GM21381 (cell line): ENCODE measurements around the gene NHSL1.
A peak's percentile ranks its signal among the peaks of the same experiment; 100 is the strongest.

Source experiments
- ATAC-seq: cut with Tn5 transposase; IDR thresholded peaks from one replicate; pipeline ENCODE4 v1.9.1; 2021; ENCODE audit warnings: mild to moderate bottlenecking, moderate library complexity; ENCODE audit not compliant: unreplicated experiment

The NHSL1 gene

DNA sequence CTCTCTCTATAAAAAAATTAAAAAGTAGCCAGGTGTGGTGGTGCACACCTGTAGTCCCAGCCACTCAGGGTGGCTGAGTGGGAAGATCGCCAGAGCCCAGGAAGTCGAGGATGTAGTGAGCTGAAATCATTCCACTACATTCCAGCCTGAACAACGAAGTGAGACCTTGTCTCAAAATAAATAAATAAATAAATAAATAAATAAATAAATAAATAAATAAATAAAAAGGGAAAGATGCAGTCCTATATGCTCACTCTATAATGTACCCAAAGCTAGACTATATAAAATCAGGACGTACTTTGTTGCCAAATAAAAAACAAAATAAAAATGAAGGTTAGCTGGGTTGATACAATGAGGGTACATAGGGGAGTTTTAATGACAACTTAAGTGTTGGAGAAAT, 26.1 kb upstream of the NHSL1 start:
- ATAC-seq = no peak

DNA sequence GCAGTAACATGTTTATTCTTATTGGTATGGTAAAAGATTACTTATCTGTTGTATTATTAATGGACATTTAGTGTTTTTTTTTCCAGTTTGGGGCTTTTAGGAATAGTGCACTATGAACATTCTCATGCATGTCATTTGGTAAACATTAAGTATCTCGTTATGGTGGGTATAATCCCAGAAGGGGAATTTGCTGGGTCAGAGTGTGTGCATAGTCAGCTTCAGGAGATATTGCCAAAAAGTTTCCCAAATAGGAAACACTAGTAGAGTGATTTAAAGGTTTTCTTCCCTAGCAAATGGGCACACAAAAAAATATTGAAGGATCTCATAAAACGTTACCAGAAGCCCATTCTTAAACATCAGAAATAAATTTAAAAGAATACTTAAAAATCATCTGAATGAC, 25.2 kb upstream of the NHSL1 start:
- ATAC-seq = no peak

GRCh38 chr6:138523347-138524210, 24.3 kb upstream of the NHSL1 start:
- no peak for ATAC-seq

- no peak for ATAC-seq
Measured at GRCh38 chr6:138522611-138523010, 23.3 kb upstream of the NHSL1 start.

DNA sequence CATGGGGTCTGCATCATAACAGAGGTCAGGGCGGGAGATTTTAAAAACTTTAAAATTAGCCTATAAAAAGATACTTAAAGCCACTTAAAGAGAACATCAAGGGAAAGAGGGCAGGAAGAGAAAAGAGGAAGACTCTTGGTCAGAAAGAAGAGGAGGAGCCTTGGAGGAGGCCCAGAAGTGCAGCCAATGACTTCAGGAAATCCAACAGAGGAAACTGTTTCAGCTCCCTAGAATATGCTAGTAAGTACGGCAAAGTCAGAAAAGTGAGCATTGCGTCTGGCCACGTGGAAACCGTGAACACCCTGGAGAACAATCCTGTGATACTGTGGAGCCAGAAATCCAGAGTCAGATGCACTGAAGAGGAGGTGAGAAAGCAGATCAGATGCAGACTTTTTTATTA, 22.5 kb upstream of the NHSL1 start:
- no peak for ATAC-seq

- ATAC-seq = no peak
Measured at GRCh38 chr6:138520463-138520862, 21.2 kb upstream of the NHSL1 start.

GRCh38 chr6:138518054-138518453, 18.8 kb upstream of the NHSL1 start:
- ATAC-seq = peak; percentile 48

- ATAC-seq = peak; percentile 62
Measured at GRCh38 chr6:138517635-138518034, 18.3 kb upstream of the NHSL1 start.

DNA sequence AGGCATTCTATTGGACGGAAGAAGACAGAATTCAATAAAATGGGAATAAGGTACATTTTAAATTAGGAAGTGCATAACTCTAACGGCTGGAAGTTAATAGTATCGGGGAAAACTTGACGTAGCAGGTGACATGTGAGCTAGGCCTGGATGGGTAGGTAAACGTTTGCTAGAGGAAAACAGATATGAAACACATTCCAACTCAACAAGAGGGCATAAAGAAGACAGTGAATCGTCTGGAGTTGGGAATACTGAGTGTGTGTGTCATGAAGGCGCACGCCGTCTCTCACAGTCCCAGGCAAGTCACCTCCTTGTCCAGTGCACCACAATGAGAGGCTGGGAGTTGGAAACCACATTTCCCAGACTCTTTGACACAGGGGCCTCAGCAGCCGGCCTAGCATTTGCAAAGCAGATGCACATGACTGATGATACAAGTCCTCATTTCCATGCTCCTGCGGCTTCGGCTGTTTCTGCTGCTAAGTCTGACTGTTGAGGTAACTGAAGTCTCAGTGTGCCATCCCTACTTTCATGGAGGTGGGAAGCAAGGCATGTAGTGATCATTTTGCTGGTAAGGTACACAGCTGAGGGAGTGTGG, 16.5 kb upstream of the NHSL1 start:
- ATAC-seq = no peak

DNA sequence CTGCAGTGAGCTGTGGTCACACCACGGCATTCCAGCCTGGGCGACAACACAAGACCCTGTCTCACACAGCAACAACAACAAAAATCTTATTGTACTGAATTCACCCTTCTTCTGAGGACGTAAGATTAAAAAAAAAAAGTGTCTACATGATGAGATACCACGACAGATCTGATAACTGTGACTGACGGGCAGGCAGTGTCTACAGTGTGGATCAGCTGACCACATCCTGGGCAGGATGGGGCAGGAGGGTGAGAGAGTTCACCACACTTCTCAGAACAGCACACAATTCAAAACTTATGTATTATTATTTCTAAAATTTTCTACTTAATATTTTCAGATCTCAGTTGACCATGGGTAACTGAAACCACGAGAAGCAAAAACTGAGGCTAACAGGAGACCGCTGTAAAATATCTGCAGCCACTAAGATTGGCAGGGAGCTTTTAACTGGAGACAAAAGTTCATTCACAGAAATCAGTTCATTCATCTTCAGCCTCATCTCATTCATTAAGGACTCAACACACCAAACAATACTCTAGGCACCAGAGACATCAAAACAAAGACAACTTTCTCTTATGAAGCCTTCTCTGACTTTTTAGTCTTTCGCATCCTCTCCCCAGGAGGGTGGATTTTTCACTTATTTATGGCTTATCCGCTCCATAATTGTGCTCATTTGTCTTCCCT, 15.7 kb upstream of the NHSL1 start:
- no peak for ATAC-seq

DNA sequence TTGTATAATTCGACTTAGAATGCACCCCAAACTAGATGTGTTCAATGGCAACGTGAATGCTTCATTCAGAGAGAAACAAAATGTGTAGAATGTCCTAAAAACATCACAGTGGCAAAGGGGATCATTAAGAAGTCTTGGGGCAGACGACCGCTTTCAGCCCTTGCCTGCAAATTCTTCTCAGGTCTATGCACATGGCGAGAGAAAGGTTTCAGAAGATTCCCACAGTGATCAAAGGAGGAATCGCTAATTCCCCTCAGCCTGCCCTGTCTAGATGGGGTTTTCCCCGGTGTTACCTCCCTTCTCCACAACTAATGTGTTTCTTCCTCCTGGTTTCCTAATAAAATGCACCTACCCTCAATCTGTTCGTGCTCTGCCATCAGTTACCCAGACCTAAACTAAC, 13.3 kb upstream of the NHSL1 start:
- no peak for ATAC-seq

DNA sequence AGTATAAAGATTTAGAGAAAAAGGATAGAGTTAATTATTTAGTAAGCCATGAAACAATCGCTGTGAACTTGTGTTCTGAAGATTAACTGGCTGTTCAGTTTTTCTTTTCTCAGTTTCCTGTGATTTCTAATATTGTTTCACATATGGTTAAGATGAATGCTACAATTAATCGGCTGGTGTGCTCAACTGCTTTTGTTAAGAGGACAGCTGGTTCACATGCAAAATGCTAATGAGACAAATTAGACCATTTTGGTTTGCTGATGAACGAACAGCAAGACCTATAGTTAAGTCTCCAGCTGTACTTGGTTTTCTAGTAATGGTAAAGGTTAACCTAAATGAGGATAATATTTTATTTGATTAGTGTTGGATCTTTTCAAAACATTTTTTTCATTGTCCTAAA, 10.8 kb upstream of the NHSL1 start:
- ATAC-seq = no peak

DNA sequence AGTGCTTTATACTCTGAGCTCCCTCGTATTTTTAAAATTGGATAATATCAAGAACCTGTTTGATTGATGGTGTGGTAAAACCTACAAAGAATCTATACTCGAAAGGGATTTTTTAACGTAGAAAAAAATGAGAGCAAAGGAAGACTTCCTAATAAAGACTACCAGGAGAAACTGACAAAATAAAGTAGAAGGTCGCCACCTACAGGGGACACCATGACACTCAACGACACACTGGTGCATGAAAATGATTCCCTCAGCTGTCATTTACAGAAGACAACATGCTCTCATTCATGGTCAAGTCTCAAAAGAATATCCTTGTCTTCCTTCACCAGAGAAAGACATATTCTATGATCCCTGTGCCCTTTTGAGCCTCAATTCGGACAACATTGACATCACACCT, 10.1 kb upstream of the NHSL1 start:
- no peak for ATAC-seq

- no peak for ATAC-seq
Measured at GRCh38 chr6:138508676-138508988, 9.3 kb upstream of the NHSL1 start.

- no peak for ATAC-seq
Measured at GRCh38 chr6:138507977-138508675, 8.8 kb upstream of the NHSL1 start.

DNA sequence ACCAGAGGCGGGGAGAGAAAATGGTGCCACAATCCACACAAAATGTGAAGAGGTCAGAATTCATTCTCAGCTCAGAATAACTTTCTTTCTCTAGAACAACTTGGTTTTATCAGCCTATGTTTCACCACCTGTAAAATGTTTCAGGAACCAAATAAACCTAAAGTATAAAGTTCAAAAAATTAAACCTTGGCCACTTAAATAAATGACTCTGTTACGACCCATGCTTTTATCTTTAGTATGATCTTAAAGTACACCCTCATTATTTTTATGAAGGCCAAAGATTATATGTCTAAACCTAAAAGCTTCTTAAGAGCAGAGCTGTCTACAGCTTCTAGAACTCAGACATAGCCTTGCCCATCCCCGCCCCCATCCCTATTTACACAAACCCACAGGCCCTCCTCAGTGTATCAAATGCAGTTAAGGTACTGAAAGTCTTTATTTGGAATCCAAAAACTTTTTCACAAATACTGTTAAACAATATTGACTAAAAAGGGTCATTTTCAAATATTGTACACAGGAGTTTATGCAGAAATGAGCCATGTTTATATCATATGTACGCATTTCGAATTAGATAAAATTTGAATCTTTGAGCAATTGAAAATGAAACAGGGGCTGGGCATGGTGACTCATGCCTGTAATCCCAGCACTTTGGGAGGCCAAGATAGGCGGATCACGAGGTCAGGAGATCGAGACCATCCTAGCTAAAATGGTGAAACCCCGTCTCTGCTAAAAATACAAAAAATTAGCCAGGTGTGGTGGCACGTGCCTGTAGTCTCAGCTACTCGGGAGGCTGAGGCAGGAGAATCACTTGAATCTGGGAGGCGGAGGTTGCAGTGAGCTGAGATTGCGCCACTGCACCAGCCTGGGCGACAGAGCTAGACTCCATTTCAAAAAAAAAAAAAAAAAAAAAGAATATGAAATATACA, 5.7 kb upstream of the NHSL1 start:
- ATAC-seq = no peak

- ATAC-seq = no peak
Measured at GRCh38 chr6:138503881-138504680, 4.8 kb upstream of the NHSL1 start.

- ATAC-seq = no peak
Measured at GRCh38 chr6:138502546-138502945, 3.3 kb upstream of the NHSL1 start.

DNA sequence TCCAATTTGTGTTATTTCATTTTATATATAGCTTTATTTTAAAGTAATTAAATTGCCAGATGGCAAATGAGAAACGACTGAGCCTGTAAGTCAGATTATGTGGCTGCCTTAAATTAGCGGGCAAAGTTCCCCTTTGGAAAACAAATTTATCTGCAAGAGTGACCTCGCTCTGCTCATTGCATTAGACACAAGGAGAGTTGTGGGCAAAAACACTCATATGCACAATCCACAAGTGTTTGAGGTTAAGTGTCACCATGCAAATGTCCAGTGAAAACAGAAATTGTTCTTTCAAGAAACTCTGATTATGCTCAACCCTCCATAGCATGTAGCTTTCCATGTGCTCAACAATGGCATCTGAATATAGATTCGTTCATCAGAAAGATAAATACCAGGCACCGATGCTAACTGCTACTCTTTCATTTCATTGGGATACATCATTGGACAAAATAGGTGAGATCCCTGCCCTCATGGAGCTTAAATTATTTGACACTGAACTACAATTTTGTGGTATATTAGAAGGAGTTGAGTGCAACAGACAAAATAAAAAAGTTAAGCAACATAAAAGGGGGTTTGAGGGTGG, 1.7 kb upstream of the NHSL1 start:
- ATAC-seq = no peak
